ENCODE results near the gene CCDC110. TPM values are rescaled to one million over a fixed set of nuclear protein-coding genes. Genes with fewer than 3 reads are reported as not detected.

Gene CCDC110
- total RNA-seq, 1 experiment from 2014 or later = 2.7 TPM

GRCh38 chr4:185426960-185427688 is 44.4 kb downstream of the CCDC110 start (continued):
- TF ChIP-seq ZBTB33 (IDR thresholded peaks at IDR 0.05; ENCODE audit: extremely low read depth, insufficient replicate concordance, low read length) (no peak), RAD21 (IDR thresholded peaks at IDR 0.05; ENCODE audit: low read depth) (no peak), FOSL1 (IDR thresholded peaks at IDR 0.05; ENCODE audit: low read depth) (no peak), TCF7L2 (IDR thresholded peaks at IDR 0.05; ENCODE audit: borderline replicate concordance, extremely low read depth, insufficient read depth, insufficient read length) (no peak), REST (IDR thresholded peaks at IDR 0.05; ENCODE audit: low read depth) (no peak), CEBPB (IDR thresholded peaks at IDR 0.05; ENCODE audit: low read depth) (no peak), CBX3 (IDR thresholded peaks at IDR 0.05; ENCODE audit: low read depth) (no peak)

Measured in HCT116 (cell line).